GM12874 (cell line): ENCODE measurements around the gene IL24.

ENCODE experiments used
- TF ChIP-seq, protein P1 (sequence below): IDR thresholded peaks from 2 replicates; pipeline ENCODE4 v1.5.1; 2011; ENCODE audit warnings: low read depth, mild to moderate bottlenecking, control low read depth, low read length, moderate library complexity; ENCODE audit not compliant: insufficient read depth

Gene IL24

DNA sequence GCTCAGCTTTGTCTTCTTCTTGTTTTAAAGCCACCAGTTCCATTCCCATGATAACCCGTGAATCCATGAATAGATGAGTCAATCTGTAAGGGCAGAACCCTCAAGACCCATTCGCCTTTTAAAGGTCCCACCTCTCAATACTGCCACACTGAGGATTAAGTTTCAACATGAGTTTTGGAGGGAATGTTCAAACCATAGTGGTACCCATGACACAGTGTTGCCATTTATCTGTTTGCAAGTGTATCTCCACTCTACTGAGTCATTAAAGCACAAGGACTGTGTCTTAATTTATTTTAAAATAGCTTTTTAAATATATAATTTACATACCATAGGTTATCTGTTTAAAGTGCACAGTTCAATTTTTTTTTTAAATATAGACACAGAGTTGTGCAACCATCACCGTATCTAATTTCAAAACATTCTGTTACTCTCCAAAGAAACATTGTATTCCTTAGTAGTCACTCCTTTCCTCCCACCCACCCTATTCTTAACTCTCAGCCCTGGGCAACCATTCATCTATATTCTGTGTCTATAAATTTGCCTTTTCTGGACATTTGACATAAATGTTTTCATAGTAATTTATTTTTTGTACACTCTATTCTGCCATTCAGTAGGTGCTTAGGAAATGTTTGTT, 4.8 kb upstream of the IL24 start:
- TF ChIP-seq, protein P1, sequence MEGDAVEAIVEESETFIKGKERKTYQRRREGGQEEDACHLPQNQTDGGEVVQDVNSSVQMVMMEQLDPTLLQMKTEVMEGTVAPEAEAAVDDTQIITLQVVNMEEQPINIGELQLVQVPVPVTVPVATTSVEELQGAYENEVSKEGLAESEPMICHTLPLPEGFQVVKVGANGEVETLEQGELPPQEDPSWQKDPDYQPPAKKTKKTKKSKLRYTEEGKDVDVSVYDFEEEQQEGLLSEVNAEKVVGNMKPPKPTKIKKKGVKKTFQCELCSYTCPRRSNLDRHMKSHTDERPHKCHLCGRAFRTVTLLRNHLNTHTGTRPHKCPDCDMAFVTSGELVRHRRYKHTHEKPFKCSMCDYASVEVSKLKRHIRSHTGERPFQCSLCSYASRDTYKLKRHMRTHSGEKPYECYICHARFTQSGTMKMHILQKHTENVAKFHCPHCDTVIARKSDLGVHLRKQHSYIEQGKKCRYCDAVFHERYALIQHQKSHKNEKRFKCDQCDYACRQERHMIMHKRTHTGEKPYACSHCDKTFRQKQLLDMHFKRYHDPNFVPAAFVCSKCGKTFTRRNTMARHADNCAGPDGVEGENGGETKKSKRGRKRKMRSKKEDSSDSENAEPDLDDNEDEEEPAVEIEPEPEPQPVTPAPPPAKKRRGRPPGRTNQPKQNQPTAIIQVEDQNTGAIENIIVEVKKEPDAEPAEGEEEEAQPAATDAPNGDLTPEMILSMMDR = no peak

DNA sequence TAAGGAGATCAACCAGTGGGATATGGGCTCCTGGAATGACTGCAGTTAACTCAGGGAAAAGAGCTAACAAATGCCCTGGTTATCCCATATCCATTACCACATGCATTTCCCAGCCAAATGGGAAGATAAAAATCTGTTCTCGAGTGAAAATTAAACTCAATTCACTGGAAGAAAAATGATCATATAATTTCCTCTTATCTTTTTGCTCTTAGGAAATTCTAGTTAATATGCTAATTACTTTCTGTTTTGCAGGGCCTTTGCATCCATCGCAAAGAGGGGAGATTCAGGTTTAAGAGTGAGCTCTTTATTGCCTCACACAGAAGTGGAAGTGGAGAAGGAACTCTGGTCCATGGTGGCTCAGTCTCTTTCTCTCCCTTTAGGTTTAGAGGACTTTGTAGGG, 3.9 kb upstream of the IL24 start:
- TF ChIP-seq, protein P1 = no peak

DNA sequence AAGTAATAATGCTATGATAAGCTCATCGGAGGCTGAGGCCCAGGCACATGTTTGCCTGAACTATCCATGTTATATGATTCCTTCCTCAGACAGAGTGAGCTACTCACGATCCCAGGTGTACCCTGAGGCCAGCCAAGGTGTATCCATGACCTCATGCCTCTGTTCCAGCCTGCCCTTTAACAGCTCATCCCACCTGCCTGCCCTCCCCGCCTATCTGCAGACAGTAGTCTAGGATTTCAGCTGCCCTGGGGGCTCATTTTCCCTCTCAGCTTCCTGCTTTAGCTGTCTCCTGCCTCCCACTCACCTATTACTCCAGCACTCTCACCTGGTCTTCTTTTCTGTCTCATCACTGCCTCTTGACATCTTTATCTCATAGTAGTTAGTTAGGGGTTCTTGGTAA, 1.9 kb upstream of the IL24 start:
- TF ChIP-seq, protein P1 = no peak

DNA sequence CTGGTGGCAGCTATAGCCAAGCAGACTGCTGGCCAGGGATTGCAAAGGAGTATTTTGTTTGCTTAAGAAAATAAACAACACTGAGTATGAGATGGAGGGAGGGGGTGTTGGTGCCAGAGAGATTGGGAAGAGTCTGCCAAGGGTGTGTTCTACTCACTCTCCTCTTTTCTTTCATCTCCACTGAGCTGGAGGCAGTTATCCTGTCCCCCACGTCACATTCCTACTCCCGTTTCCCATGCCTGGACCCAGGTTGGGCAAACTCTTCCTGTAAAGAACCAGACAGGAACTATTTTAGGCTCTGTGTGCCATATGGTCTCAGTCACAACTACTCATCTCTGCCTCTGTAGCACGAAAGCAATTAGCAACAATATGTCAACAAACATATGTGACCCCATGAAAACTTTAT, 1.4 kb upstream of the IL24 start:
- TF ChIP-seq, protein P1 = no peak

DNA sequence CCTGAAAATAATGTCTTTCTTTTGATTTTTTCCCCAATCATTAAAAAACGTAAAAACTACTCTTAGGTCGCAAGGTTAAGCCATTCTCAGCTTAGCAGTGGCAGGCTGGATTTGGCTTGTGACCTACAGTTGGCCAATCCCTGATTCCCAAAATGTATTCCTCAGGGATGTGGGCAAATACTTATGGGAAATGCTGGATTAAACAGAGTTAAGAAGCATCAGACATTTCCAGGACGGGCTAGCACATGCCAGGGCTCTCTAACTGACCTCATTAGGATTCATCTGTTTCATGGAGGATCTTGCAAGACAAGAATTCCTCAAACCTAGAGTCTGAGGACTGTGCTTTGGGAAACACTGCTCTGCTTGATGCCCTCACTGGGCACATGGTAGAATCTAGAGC, 982 bp upstream of the IL24 start:
- TF ChIP-seq, protein P1 = no peak

DNA sequence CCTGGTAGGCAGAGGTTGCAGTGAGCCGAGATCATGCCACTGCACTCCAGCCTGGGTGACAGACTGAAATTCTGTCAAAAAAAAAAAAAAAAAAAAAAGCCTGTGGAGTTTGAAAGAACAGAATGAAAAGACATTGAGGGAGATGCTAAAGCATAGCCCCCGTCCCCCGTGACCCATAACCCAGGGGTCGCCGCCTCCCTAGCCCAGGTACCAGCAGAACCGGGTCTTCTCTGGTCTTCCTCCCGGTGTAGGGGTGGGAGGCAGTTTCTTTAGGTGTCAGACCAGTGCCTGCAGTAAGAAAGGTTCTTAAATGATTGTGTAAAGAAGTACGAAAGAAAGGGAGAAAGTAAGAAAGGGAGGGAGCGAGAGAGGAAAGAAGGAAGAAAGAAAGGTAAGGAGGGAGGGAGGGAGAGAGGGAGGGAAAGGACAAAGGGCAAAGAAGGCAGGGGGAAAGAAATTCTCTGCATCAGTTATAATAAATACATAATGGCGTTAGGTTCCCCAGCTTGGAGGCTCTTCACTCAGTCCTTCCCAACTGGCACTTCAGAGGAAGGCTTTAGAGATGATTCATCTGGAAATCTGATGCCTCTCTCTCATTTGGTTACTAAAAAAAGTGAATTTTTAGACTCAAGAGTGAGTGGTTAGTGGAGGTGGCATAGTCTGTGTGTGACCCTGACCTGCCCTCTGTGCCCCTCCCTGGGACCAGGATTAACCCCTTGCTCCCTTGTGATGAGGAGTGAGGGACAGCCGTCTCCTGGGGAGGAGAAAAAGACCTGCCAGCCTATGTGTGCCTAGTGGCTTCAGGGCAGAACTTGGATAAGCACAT, 1.1 kb downstream of the IL24 start:
- TF ChIP-seq, protein P1 = no peak

DNA sequence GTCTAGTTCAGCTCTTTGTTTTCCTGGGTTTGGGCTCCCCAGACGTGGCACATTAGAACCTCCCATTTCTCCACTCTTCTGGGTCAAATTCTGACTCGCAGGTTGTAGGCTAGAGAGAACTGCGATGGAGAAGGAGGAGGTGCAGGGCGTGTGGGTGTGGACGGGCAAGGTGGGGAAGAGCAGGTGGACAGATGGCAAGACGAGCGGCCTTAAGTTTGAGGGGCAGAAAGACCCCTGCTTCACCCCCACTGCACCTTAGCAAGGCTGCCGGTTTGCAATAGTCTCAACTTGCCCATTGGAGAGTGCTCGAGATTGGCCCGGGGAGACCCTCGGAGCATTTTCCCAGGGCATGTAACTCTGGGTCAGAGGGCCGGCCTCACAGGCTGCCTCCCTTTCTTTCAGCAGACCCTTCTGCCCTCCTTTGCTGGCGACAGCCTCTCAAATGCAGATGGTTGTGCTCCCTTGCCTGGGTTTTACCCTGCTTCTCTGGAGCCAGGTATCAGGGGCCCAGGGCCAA, 1.7 kb downstream of the IL24 start:
- TF ChIP-seq, protein P1 = no peak
